Daoy (cell line): ENCODE measurements around the gene MME. TPM values are rescaled to one million over a fixed set of nuclear protein-coding genes. Genes with fewer than 3 reads are reported as not detected.

Experiments
- DNase-seq: peaks from one replicate; pipeline ENCODE4 v3.0.0-alpha.2; 2015; ENCODE audit warnings: low read depth
- total RNA-seq: library from RNA; depleted of rRNA; stranded (reverse); fragments of >200 nt; shearing (Covaris generic); gene quantifications from 2 replicates; pipeline ENCODE4 v1.2.3, GENCODE V29; 2014; rRNA removed

The MME gene
- total RNA-seq, 1 experiment from 2014 or later: 6.4 TPM

GRCh38 chr3:155232605-155233004, 152.5 kb downstream of the MME start:
- DNase-seq: no peak

DNA sequence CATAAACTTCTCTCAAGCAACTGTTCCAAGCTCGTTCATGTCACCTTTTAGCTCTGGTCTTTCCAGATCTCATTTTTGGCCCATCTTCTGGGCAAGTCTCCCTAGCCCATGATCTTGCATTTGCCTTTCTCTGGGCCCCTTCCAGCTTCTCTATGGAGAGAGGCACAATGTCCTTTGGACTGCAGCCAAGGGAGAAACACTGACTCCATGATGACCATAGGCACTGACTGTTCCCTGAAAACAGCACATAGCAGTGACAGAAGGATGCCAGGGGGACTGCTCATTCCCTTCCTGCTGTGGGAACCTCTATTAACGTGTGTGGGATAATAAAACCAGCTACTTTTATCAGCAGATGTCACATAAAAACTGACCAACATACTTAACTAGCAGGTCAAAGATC, 153.1 kb downstream of the MME start:
- no peak for DNase-seq

Other genes starting within 250 kb of the MME start
- gene STRIT1, start 213.4 kb downstream of the MME start, total RNA-seq: not detected in 2 replicates